ENCODE results near the gene BABAM2.
A peak's percentile ranks its signal among the peaks of the same experiment; 100 is the strongest.
"Not testable (repeated sequence)": the region's sequence is repeated elsewhere in the genome, so short reads cannot be mapped to it uniquely, and the experiment has no call there.

BABAM2 gene

GRCh38 chr2:28219758-28220368, 329.3 kb downstream of the BABAM2 start:
- no peak for DNase-seq

DNA sequence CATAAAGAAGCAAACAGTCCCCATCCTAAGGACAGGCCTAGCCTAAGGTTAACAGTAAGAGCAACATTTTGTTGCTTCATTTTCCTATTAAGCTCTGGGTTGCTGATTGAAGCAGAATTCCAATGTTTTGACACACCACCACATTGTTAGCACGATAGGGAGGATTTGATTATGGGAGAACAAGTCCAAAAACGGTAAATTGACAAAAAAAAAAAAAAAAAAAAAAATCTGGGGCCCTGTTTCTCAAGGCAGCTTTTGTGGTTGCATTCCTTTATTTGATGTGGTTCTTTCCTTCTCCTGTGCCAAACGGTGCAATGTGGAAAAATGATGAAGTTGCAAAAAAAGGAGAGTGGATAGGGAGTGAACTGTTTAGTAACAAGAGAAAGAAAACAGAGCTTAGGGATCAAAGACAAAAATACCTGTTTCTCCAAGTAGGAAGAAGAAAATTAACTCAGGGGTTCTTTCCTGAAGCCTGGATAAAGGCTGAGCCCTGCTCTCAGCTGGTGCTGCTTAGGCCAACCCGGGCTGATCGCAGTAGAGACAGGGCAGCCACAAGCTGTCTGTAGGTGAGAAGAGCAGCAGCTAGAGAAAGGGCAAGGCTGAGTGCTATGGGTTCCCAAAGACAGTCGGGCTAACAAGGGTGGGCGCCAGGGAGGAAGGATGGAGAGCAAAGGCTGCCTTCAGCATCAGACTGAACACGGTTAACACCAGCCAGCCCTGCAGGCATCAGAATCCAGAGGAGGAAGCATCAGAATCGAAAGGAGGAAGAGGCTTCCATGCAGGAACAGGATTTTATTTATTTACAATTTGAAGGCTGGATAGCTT, 334.3 kb downstream of the BABAM2 start:
- no peak for DNase-seq

- no peak for DNase-seq
These were observed 335.0 kb downstream of the BABAM2 start for GRCh38 chr2:28225473-28226080.

DNA sequence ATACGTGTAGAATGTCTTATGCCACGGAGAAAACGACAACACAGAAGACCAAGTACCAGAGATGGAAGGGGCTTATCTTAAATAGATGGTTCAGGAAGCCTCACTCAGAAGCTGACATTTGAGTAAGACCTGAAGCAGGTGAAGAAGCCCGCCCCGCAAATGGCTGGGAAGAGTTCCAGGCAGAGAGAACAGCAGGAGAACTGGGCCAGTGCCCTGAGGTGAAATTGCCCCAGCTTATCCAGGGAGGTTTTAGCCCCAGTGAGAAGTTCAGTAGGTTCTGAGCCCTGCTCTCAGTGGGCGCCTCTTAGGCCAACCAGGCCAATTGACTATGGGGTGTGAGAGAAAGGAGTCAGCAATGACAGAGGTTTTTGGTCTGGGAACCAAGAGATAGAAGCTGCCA, 336.0 kb downstream of the BABAM2 start:
- no peak for DNase-seq

GRCh38 chr2:28227498-28227897, 337.0 kb downstream of the BABAM2 start:
- DNase-seq, result no peak

DNA sequence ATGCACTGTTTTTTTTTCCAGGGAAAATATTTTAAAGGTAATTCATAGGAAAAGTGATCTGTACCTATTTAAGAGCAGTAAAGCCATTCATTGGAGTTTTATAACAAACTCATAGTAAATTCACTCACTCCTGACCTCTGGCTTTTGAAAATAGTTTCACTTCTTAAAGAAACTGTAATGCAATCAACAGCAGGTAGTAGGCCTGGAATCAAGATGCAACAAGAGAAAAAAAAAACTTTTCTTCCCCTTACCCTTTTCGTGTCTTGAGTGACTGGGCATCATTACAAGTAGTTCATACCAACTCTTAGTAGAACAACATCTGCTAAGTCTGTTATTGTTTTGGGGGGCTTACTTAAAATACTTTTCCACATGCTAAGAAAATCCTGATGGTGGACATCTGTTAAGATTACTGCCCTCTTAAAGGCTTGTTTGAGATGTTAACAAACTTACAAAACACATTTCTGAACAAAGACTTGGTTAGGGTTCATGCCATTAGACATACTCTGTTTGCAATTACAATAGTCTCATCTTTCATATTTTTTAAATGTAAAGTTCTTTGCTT, 338.0 kb downstream of the BABAM2 start:
- peak in 1 of 6 experiments; percentile 1 for DNase-seq

DNA sequence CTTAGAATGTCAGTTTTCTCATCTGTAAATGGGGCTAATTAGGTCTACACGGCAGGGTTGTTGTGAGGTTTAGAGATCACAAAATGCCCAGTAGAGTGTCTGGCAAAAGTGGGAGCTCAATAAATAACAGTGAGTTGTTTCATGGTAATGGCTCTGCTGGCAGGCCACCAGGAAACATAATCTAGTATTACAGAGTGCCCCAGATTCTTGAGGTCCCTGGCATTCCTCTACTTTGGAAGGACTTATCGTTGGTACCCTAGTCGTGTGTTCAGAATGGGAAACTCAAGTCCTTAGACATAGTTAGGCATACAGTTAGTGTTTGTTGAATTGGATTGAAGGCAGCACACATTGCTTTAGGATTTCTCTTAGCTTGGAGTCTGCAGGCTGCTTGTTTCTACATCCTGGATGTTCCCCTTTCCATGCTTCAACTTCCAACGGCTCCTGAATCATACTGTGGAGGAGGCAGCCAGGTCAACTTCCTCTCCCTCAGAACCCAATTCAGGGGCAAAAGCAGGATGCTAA, 340.6 kb downstream of the BABAM2 start:
- DNase-seq, result no peak

GRCh38 chr2:28232295-28232694, 341.8 kb downstream of the BABAM2 start:
- no peak for DNase-seq

GRCh38 chr2:28233164-28233676, 342.7 kb downstream of the BABAM2 start:
- DNase-seq, result no peak

DNA sequence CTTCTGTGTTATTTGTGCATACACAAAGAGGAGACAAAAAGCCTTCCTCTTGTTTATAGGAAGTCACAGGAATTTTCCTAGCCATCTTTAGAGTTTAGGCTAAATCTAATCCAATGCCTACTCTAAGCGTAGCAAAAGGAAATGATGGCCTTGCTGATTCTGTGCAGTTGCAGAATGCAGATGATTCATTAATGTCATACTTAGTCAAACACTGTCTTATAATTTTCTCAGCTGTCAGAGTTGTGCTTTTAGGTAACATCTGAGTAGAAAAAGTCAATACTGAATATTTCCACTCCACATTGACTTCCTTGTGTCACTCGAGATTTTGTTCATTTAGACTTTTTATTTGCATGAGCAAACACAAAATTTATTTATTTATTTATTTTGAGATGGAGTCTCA, 344.3 kb downstream of the BABAM2 start:
- no peak for DNase-seq

GRCh38 chr2:28239207-28239606, 348.7 kb downstream of the BABAM2 start:
- DNase-seq, result no peak

- DNase-seq, result no peak
These were observed 350.4 kb downstream of the BABAM2 start for GRCh38 chr2:28240937-28241336.

DNA sequence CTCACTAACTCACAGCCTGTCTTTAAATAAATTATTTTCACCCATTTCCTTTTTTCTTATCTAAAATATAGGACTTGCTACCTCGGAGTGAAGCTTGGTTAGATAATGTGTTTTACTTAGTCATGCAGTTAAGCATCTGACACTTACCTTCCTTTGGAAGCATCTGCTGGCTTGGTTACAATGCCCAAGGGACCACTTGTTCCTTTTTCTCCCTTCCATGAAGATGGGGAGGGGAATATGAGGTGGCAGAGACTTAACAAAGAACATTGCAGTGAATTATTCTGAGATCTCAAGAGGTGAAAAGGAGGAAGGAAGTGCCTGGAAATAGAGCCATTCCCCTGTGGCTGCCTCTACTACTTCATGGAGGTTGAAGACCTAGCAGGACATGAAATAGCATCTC, 356.8 kb downstream of the BABAM2 start:
- DNase-seq, result no peak

- no peak for DNase-seq
These were observed 357.2 kb downstream of the BABAM2 start for GRCh38 chr2:28247734-28248133.

DNA sequence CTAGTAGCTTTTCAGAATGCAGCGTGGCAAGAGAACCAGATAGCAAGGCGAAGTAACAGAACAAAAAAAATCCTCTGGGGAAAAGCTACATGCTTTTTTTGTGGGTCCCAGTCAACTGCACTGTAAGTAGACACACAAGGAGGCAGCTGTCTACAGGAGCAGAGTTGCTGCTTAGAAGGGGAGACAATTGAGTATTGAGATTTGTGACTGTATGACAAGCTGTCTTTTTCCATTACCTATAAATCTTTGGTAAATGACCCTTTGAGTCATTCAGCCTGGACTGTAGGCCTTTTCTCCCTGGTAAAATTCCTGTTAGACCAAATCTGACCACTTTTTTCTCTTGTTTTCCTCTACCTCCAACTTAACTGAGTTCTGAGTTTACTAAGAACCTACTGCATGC, 358.0 kb downstream of the BABAM2 start:
- no peak for DNase-seq

- DNase-seq, result no peak
These were observed 359.5 kb downstream of the BABAM2 start for GRCh38 chr2:28250006-28250405.

DNA sequence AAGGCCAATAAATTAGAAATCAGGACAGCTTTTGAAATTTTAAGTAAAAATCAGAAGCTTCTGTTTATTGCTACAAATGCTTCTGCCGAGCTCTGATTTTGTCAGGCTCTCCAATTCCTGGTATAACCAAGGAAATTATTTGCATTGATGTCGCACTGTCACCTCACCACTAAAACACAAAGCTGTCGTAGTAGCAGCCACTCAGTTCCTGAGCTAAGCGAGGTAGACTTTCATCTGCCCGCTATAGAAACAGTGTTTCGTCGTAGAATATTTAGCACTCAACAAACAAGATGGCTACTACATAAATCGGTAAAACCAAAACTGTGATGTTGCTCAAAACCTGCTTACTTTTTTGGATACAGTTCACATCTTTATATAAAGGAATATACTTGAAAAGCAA, 360.8 kb downstream of the BABAM2 start:
- no peak for DNase-seq

DNA sequence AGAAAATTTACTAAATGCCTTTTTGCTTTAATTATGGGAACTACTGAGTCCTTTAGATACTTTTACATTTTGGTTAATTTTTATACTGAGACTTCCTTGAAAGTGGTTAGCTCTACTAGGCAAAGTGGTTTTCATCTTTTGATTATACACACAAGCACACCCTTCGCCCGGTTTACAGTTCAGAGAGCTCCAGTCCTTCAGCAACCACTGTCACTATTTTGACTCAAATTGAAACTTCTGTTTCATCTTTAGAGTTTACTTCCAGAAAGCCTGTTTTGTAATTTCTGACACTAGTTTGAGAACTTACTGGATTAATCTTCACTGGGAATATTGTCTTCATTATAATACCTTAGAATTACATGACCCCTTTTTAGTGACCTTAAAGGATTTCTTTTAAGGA, 361.8 kb downstream of the BABAM2 start:
- no peak for DNase-seq

DNA sequence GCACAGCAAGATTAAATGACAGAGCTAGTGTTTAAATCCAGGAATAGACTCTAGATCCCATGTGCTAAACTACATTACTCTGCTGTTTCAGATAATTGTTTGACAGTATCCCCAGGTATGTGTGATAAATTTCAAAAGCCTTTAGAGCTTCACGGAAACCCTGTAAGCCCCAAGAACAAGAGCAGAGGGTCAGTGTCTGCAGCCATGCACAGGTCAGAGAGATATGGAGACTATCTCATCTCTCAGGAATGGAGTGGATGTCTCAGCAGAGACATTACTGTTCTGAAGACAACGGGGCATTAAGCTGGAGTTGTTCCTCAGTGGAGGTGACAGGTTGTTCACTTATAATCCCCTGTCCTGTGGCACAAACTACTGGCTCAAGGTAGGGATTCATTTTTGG, 363.0 kb downstream of the BABAM2 start:
- DNase-seq, result no peak

GRCh38 chr2:28255231-28255630, 364.7 kb downstream of the BABAM2 start:
- DNase-seq, result not testable (repeated sequence)

GRCh38 chr2:28257182-28257581, 366.7 kb downstream of the BABAM2 start:
- DNase-seq, result no peak

- DNase-seq, result not testable (repeated sequence)
These were observed 368.7 kb downstream of the BABAM2 start for GRCh38 chr2:28259226-28259625.

GRCh38 chr2:28263690-28264089, 373.2 kb downstream of the BABAM2 start:
- no peak for DNase-seq
